GM18508 (cell line): ENCODE results near the gene ELP4.

Experiments
- ATAC-seq: cut with Tn5 transposase; IDR thresholded peaks from one replicate; pipeline ENCODE4 v1.9.1; 2021; ENCODE audit warnings: moderate number of reproducible peaks; ENCODE audit not compliant: insufficient read depth, unreplicated experiment

The ELP4 gene

GRCh38 chr11:31807799-31808667 is 298.5 kb downstream of the ELP4 start:
- no peak for ATAC-seq

DNA sequence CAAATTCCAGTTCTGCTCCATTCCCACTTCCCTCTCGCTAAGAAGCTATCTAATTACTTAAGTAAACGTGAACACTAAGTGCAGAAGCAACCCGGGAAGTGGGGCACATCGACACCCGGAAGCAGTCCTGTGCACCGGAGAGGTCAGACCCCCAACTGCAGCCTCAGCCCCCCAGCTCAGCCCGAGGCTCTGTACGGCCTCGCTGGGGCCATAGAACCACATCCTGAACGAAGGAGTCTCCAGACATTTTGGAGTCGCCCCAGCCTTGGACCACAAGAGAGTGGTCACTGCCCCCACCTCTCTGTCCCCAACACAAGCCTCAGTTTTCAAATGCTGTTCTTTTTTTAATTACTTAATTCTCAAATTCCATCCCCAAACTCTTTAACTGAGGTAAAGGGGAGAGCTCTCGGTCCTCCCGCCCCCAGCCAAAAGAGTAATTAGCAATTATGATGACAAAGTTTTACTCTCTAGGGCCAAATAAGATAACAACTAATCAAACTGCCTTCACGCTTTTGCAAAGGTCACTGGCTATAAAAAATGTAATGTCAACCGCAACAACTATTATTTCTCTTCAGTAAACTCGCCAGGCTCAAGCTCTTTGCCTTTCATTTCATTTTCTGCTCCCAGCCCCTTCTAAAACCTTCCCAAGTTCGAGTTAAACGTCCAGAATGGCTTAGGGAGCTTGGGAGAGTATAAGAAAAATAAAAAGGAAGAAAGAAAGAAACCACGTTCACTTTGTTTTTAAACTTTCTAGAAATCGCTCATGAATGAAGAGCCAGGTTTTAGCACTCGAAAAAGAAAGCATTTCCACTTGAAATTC is 299.4 kb downstream of the ELP4 start:
- no peak for ATAC-seq

GRCh38 chr11:31809541-31809856 is 299.9 kb downstream of the ELP4 start:
- no peak for ATAC-seq

DNA sequence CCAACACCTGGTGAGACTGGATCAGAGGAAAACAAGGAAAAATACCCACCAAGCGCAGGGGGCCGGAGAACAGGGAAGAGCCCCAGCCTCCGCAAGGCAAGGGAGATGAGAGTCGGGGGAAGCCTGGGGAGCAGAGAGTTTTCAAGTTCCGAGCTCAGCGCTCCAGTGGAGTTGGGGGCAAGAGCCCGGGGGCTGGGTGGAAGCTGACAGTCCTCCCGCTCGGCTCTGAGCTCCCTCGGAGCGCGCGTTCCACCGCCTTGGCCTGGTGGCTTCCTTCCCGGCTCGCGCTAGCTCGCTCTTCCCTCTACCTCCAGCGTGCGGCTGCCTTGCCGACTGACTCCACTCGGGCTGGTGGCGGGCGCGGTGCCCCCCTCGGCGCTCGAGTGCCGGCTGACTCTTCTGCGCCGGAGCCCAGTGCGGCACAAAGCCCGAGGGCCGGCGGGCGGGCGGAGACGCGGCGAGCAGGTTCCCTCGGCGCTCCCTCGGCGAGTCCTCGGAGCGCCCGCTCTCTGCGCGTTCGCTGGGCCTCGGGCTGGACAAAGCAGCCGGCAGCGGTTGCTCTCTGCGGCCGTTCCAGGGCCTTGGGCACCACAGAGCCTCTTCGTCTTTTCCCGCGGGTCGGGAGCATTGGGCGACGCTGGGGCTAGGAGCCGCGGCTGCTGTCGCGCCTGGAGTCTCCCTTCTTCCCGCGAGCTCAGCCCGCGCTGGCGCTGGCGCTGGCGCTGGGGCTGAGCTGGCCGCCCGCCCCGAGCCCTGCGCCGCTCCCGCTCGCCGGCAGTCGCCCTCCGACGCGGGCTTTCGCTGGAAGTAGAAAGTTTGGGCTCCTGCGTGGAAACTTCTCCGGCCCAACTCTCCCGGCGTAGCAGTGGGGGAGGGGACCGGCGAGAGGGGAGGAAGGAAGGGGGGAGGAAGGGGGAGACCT is 300.6 kb downstream of the ELP4 start:
- no peak for ATAC-seq

DNA sequence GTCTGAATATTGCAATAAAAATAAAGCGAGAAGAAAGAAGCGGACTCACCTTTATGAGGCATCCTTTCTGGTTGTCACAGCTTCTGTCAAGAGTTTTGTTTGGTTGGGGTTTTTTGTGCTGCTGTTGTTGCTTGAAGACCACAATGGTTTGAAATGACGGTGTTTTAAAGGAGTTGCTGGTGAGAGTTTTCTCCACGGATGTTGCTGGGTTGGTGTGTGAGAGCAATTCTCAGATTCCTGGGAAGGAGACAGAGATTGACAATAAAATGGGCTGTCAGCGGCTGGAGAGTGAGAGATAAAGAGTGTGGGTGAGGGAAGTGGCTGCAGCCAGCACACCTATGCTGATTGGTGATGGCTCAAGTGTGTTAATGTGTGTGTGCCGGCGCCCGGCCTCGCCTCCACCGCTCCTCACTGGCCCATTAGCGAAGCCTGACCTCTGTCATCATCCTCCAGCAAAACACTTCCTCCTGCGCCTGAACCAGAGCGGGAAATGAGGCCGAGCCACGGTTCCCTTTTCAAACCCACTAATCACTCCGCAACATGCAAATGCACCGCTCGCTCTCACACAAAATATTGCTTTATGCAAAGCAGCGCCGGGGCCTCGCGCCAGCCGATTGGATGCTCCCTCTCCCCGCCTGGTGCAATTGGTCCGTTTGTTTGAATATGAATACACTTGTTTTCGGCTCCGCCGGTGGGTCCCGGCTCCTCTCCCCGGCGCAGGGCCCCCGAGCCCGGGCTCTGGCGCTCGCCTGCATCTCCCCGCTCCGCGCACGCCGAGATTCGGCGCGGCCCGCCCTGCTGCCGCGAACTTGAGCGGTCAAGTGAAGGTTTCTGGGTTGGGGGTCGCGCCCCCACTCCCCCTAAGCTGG is 301.4 kb downstream of the ELP4 start, which contains the start of gene PAX6:
Gene PAX6 (minus strand): TSS at position 544 of the 869 bp plus-strand sequence. CDS start 4,911 bp downstream, outside the sequence.
- ATAC-seq: peak; percentile 69

DNA sequence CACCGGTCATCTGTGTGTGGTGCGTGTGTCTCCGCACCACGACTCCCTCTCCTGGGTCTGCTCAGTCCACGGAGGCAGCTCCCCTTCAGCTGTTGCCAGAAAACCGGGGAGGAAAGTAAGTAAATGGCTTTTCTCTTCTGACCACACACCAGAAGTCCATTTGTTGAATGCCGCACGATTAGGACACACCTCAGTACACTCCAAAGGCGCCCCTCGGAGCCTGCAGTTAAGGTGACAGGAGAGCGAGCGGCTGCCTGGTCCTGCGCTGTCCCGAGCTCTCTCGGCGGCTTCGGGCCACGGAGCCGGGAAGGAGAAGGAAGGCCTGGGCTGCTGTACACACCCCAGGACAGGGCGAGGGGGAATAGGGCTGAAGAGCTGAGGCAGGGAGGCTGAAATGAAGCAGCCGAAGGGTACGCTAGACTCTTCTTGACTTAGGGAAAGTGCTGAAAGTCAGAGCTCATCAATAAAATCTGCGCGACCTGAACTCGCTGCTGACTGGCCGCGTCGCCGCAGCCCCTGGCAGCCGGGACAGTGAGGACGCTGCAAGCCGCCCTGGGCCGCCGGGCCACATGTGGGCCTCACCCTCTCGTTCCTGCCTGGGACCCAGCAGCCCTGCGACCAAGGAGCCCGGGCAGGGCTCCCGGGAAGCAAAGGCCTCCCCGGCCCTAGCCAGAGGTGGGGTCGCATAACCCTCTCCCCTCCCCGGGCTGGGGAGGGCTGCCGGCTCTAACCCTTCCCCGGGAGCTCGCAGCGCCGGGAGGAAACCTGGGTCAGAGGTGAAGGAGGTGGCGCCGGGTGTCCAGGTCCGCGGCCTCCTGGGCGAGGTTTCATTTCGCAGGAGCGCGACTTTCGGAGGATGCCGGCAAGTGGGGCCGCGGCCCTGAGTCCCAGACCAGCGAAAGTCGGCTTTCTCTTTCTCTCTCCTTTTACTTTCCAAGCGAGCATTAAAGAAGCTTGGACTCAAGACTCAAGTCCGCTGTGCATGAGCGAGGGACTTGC is 303.1 kb downstream of the ELP4 start:
- no peak for ATAC-seq

DNA sequence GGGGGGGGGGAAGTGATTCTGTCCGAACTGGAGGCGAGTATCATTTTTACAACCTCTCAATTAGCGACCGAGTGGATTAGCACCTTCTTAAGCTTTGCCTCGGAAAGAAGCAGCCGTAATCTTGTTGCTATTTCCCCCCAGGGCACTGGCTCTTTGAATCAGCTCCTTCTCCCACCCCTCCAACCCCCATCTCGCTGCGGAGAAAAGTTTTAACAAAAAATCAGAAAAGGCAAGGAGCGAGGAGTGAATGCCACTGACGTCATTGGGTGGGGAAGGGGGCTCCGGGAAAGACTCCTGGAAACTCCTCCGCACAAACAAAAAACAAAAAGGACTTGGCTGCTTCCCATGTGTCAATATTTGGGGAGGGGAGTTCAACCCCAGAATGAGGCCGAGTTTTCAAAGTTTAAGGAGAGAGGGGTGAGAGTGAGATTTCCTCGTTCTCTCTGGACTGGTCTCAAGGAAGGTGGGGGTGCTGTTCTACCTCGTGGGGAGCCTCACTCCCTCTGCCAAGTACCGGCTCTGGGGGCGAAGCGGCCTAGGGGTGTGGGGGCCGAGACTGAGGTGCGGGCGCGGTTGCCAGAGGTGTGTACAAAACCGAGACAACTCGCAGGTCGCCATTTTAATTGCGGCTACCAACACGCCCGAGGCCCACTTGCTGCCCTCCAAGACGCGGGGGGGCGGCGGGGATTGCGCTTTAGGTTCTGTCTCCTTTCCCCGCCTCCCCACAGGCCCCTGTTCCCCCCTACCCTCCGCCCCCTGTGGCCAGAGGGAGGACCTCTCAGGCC is 304.0 kb downstream of the ELP4 start:
- ATAC-seq: no peak

GRCh38 chr11:31814176-31814868 is 304.8 kb downstream of the ELP4 start:
- no peak for ATAC-seq

DNA sequence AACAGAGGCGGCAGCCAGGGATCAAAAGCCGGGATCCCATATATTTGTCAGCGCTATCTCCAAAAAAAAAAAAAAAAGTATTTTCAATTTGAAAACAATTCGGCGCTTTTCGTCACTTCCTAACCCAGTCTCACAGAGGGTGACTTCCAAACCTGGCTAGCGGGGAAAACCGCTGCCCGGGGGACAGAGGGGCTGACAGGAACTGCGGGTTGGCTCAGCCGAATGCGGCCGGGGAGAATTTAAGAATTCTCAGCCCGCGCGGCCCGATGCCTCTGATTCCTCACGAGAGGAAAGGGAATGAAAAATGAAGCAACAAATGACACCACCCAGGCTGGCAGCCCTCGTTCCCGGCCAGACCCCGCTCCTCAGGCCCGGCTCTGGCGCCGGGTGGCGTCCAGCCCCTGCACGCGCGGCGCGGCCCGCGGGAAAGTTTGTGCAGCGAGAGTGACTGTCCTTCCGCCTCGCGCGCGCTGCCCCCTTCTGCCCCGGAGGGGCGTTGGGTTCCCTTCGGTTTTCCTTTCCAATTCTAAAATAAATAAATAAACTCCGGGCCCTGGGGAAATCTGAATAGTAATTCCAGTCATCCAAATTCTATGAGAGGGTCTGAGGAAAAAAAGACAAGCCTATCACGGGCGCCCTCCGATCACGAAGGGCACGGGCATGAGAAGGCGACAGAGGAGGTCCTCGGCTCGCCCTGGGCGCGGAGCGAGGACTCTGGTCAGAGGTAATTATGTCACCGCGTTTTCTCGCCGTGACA is 306.3 kb downstream of the ELP4 start:
- ATAC-seq: no peak

- ATAC-seq: no peak
Observed at GRCh38 chr11:31816468-31817053, 307.0 kb downstream of the ELP4 start.

GRCh38 chr11:31817054-31817620 is 307.6 kb downstream of the ELP4 start:
- no peak for ATAC-seq

- no peak for ATAC-seq
Observed at GRCh38 chr11:31817621-31818424, 308.3 kb downstream of the ELP4 start.

DNA sequence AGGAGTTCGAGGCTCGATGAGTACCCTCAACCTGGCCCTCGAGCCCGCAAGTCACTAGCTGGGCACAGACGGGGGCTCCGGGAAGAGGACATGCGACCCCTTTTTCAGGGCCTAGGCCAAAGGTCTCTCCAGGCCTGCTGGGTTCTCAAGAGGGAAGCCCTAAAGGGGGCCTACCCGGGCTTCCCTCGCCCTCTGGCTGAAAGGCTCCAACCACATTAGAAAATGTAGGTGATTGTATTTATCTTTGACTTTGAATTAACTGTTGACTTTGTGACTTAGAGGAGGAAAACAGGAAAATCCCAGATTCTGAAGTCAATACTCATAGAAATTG is 308.8 kb downstream of the ELP4 start:
- no peak for ATAC-seq

GRCh38 chr11:31818874-31819331 is 309.3 kb downstream of the ELP4 start:
- ATAC-seq: no peak
